Body of pancreas (tissue), 4 donors: ENCODE results near the gene VLDLR.

Source experiments
- POLR2A ChIP-seq, 3 donors: fragments of 450-650 bp; IDR thresholded peaks; one replicate each; pipeline ENCODE4 v1.6.1; 2016; ENCODE audit warnings: antibody characterized with exemption in 3 of 3, mild to moderate bottlenecking in 2 of 3
- TF ChIP-seq, protein P1 (sequence below), 7 experiments: fragments of 450-650 bp in 4 of 7; fragments of 200-600 bp in 3 of 7; sonication (generic) in 3 of 7; IDR thresholded peaks; one replicate each; pipeline ENCODE4 v1.5.1; 2016 to 2019; ENCODE audit warnings: antibody characterized with exemption in 7 of 7

DNA sequence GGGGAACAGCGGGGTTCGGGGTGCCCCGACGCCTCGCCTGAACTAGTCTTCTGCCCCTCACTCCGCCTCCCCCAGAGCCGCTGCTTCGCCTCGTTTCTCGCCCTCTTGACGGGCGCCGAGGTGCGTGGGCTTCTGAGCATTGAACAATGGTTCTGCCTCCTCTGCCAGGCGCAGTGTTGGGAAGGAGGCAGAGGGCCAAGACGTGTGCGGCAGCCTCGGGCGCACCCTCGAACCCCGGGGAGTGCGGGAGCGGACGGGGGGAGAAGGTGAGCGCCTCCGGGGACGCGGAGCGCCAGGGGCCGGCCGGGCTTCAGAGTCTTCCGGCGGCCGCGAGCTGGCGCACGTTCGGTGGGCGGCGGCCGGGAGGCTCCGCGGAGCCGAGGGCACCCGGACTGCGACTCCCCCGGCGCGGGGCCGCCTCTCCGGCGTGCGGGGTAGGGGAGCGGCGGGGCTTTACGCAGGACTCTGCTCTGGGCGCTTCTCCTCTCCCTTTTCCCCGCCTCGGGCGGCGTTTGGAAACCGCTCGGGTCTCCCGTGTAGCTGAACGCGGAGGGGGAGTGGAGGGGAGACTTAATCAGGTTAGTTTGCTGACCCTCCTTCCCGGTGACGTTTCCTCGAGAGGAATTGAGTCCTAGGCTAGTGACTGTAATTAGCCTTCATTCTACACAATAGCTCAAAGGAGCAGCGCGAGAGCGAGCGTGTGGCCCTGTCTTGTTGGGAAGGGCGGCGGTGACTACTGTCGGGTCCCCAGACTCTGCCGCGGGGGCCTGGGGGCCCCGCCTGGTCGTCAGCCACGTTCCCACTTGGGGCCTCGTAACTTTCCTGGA lies 1.1 kb downstream of the VLDLR start:
- TF ChIP-seq, protein P1, sequence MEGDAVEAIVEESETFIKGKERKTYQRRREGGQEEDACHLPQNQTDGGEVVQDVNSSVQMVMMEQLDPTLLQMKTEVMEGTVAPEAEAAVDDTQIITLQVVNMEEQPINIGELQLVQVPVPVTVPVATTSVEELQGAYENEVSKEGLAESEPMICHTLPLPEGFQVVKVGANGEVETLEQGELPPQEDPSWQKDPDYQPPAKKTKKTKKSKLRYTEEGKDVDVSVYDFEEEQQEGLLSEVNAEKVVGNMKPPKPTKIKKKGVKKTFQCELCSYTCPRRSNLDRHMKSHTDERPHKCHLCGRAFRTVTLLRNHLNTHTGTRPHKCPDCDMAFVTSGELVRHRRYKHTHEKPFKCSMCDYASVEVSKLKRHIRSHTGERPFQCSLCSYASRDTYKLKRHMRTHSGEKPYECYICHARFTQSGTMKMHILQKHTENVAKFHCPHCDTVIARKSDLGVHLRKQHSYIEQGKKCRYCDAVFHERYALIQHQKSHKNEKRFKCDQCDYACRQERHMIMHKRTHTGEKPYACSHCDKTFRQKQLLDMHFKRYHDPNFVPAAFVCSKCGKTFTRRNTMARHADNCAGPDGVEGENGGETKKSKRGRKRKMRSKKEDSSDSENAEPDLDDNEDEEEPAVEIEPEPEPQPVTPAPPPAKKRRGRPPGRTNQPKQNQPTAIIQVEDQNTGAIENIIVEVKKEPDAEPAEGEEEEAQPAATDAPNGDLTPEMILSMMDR (IDR thresholded peaks at IDR 0.05): no peak
- no peak for TF ChIP-seq POLR2A (IDR thresholded peaks at IDR 0.05)
